Measurements from ENCODE around the gene CMC2.

DNA sequence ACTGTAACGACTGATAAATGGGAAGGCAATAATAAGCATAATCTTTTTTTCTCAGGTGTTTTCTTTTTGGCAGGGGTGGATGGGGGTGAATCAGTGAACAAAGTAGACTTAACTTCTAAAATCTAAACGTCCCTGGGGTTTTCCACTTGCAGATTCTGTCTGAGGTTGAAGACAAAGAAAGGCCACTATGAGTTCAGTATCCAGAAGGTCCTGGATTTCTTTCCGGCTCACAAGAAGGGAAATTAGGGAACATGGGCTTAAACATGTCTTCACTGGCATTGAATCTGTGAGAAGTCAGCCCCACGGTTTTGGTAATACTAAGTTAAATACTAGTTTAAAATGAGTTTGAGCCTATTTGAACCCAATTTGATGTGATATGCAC lies 67.8 kb downstream of the CMC2 start:
- TF ChIP-seq POLR2A (IDR thresholded peaks at IDR 0.05) (no peak), POLR2AphosphoS5 (IDR thresholded peaks at IDR 0.05) (no peak)
- TF ChIP-seq, protein P1, sequence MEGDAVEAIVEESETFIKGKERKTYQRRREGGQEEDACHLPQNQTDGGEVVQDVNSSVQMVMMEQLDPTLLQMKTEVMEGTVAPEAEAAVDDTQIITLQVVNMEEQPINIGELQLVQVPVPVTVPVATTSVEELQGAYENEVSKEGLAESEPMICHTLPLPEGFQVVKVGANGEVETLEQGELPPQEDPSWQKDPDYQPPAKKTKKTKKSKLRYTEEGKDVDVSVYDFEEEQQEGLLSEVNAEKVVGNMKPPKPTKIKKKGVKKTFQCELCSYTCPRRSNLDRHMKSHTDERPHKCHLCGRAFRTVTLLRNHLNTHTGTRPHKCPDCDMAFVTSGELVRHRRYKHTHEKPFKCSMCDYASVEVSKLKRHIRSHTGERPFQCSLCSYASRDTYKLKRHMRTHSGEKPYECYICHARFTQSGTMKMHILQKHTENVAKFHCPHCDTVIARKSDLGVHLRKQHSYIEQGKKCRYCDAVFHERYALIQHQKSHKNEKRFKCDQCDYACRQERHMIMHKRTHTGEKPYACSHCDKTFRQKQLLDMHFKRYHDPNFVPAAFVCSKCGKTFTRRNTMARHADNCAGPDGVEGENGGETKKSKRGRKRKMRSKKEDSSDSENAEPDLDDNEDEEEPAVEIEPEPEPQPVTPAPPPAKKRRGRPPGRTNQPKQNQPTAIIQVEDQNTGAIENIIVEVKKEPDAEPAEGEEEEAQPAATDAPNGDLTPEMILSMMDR (IDR thresholded peaks at IDR 0.05) = no peak

All from breast epithelium (tissue), 3 donors.